Common myeloid progenitor, CD34-positive (primary cell): ENCODE measurements around the gene MACO1.

ENCODE experiments used
- CTCF ChIA-PET: fragments of 350-600 bp; sonication (Branson Sonifier 250); formaldehyde crosslinking; loops from one replicate; lab custom pipeline; 2021; ENCODE audit warnings: antibody characterized with exemption; lab: Charles Lee
- POLR2A ChIA-PET: fragments of 350-600 bp; sonication (Branson Sonifier 250); formaldehyde crosslinking; loops from one replicate; lab custom pipeline; 2021; ENCODE audit warnings: antibody characterized with exemption; lab: Charles Lee
- DNase-seq, 3 donors: peaks; one replicate each; pipeline versions ENCODE4 v3.0.0 to v3.0.0-alpha.2; 2013
- H3K27ac ChIP-seq, 2 experiments: 1 replicate in 1 of 2; 2 replicates in 1 of 2; pipeline ENCODE4 v1.7.0; 2013; ENCODE audit warnings: inconsistent platforms in 2 of 2, low read length in 2 of 2, mild to moderate bottlenecking in 2 of 2, low read depth in 1 of 2, moderate library complexity in 1 of 2; ENCODE audit not compliant: severe bottlenecking in 2 of 2, insufficient read depth in 1 of 2, poor library complexity in 1 of 2
- H3K27me3 ChIP-seq, 5 experiments: replicated peaks in 2 of 5; 1 replicate in 3 of 5; 2 replicates in 2 of 5; pipeline versions ENCODE4 v1.6.1 to v1.7.0; 2013; ENCODE audit warnings: low read length in 4 of 5, mild to moderate bottlenecking in 2 of 5, moderate library complexity in 2 of 5, inconsistent platforms in 1 of 5; ENCODE audit not compliant: insufficient read depth in 5 of 5, control insufficient read depth in 4 of 5
- H3K36me3 ChIP-seq, 4 experiments: 1 replicate in 2 of 4; 2 replicates in 2 of 4; pipeline versions ENCODE4 v1.6.1 to v1.7.0; 2013; ENCODE audit warnings: low read length in 3 of 4, control low read depth in 1 of 4, mild to moderate bottlenecking in 1 of 4; ENCODE audit not compliant: control insufficient read depth in 4 of 4, insufficient read depth in 4 of 4
- H3K4me1 ChIP-seq, 4 experiments: 1 replicate in 3 of 4; 2 replicates in 1 of 4; pipeline versions ENCODE4 v1.6.1 to v1.7.1; 2013; ENCODE audit warnings: low read length in 3 of 4, mild to moderate bottlenecking in 3 of 4, control low read depth in 1 of 4, inconsistent platforms in 1 of 4, moderate library complexity in 1 of 4; ENCODE audit not compliant: control insufficient read depth in 4 of 4, insufficient read depth in 4 of 4; ENCODE audit errors: control extremely low read depth in 1 of 4
- H3K4me3 ChIP-seq, 7 experiments: 1 replicate in 4 of 7; 2 replicates in 3 of 7; pipeline versions ENCODE4 v1.5.1 to v1.7.0; 2013; ENCODE audit warnings: mild to moderate bottlenecking in 7 of 7, low read length in 6 of 7, moderate library complexity in 6 of 7, inconsistent platforms in 2 of 7, low read depth in 2 of 7, control low read depth in 1 of 7; ENCODE audit not compliant: insufficient read depth in 4 of 7, control insufficient read depth in 1 of 7; ENCODE audit errors: extremely low read depth in 1 of 7
- H3K9me3 ChIP-seq, 5 experiments: 1 replicate in 4 of 5; 2 replicates in 1 of 5; pipeline versions ENCODE4 v1.6.1 to v1.7.1; 2013; ENCODE audit warnings: low read length in 4 of 5, mild to moderate bottlenecking in 2 of 5, inconsistent platforms in 1 of 5, low read depth in 1 of 5, moderate library complexity in 1 of 5; ENCODE audit not compliant: control insufficient read depth in 4 of 5, insufficient read depth in 2 of 5; ENCODE audit errors: control extremely low read depth in 1 of 5
- WGBS: methylation state at CpG from one replicate; pipeline ENCODE4 v1.1.5; 2013; ENCODE audit not compliant: insufficient coverage; 5-methylcytosine and 5-hydroxymethylcytosine counted together

MACO1 gene

GRCh38 chr1:25474439-25475047 lies 43.8 kb downstream of the MACO1 start:
- Histone ChIP-seq H3K4me1 (peaks cover 2 to 28% (median 9%) of the 10 kb centered on the region in 4 experiments), H3K9me3 (no peaks in the 10 kb centered on the region), H3K36me3 (peaks cover 0 to 10% (median 3%) of the 10 kb centered on the region in 4 experiments), H3K27ac (no peak overlapping the region), H3K27me3 (no peaks in the 10 kb centered on the region), H3K4me3 (no peak overlapping the region)
- CTCF ChIA-PET = interaction anchor here (1.8 to 3.1 kb wide), 2 partner anchors 11 to 13 kb away, joined by 6 to 20 read pairs; no protein-coding TSS in a partner anchor
- no peak for DNase-seq
- POLR2A ChIA-PET = no interaction called here
- 75% methylated on average over 4 of the region's 5 CpGs for WGBS

GRCh38 chr1:25476186-25477097 lies 45.7 kb downstream of the MACO1 start:
- no peaks in the 10 kb centered on the region for H3K9me3 ChIP-seq
- H3K4me3 ChIP-seq = no peak overlapping the region
- CTCF ChIA-PET = interaction anchor here (1.1 to 3.1 kb wide), 6 partner anchors 8 to 50 kb away, joined by 3 to 20 read pairs (median 4); no protein-coding TSS in a partner anchor
- POLR2A ChIA-PET = no interaction called here
- H3K27ac ChIP-seq = no peak overlapping the region
- H3K36me3 ChIP-seq = peaks cover 0 to 6% (median 2%) of the 10 kb centered on the region in 4 experiments
- 100% methylated on average over 1 of the region's 2 CpGs for WGBS
- DNase-seq = no peak
- no peaks in the 10 kb centered on the region for H3K27me3 ChIP-seq
- peaks cover 2 to 28% (median 9%) of the 10 kb centered on the region in 4 experiments for H3K4me1 ChIP-seq

GRCh38 chr1:25477448-25478034 lies 46.8 kb downstream of the MACO1 start:
- H3K27ac ChIP-seq = peak overlapping the region in 1 of 2 experiments; percentile 27
- peaks cover 2 to 28% (median 9%) of the 10 kb centered on the region in 4 experiments for H3K4me1 ChIP-seq
- H3K36me3 ChIP-seq = peaks cover 0 to 9% (median 3%) of the 10 kb centered on the region in 4 experiments
- peak in 2 of 3 donors; percentile 59 to 64 for DNase-seq
- no peaks in the 10 kb centered on the region for H3K27me3 ChIP-seq
- ChIA-PET CTCF (interaction anchor here (2.3 to 3.1 kb wide), 2 partner anchors 10 to 43 kb away, joined by 7 to 20 read pairs; no protein-coding TSS in a partner anchor), POLR2A (interaction anchor here (0.8 kb wide), 1 partner anchor 20 kb away, joined by 3 read pairs; no protein-coding TSS in a partner anchor)
- no peak overlapping the region for H3K4me3 ChIP-seq
- no peaks in the 10 kb centered on the region for H3K9me3 ChIP-seq
- WGBS = 100% methylated on average over 1 of the region's 1 CpG

- Histone ChIP-seq H3K36me3 (peaks cover 0 to 10% (median 6%) of the 10 kb centered on the region in 4 experiments), H3K9me3 (no peaks in the 10 kb centered on the region), H3K4me3 (no peak overlapping the region), H3K4me1 (peaks cover 2 to 23% (median 9%) of the 10 kb centered on the region in 4 experiments), H3K27me3 (no peaks in the 10 kb centered on the region), H3K27ac (peak overlapping the region in 1 of 2 experiments; percentile 29)
- no peak for DNase-seq
- ChIA-PET CTCF (interaction anchor here (0.7 to 2.3 kb wide), 2 partner anchors 19 to 42 kb away, joined by 4 to 7 read pairs; no protein-coding TSS in a partner anchor), POLR2A (no interaction called here)
These were observed 47.9 kb downstream of the MACO1 start for GRCh38 chr1:25478633-25479032.

- 94% methylated on average over 4 of the region's 5 CpGs for WGBS
- POLR2A ChIA-PET = no interaction called here
- H3K9me3 ChIP-seq = no peaks in the 10 kb centered on the region
- CTCF ChIA-PET = interaction anchor here (0.6 to 1.6 kb wide), 4 partner anchors 9 to 280 kb away, joined by 3 read pairs; no protein-coding TSS in a partner anchor
- H3K36me3 ChIP-seq = peaks cover 3 to 21% (median 8%) of the 10 kb centered on the region in 4 experiments
- no peak overlapping the region for H3K4me3 ChIP-seq
- H3K27ac ChIP-seq = no peak overlapping the region
- no peak for DNase-seq
- peaks cover 11 to 32% (median 20%) of the 10 kb centered on the region in 4 experiments for H3K4me1 ChIP-seq
- H3K27me3 ChIP-seq = no peaks in the 10 kb centered on the region
These were observed 50.9 kb downstream of the MACO1 start for GRCh38 chr1:25481625-25482024.

- no peaks in the 10 kb centered on the region for H3K27me3 ChIP-seq
- WGBS = 100% methylated on average over 1 of the region's 1 CpG
- no peak overlapping the region for H3K4me3 ChIP-seq
- H3K27ac ChIP-seq = no peak overlapping the region
- ChIA-PET CTCF (interaction anchor here (0.9 to 1.6 kb wide), 3 partner anchors 9 to 38 kb away, joined by 3 read pairs; no protein-coding TSS in a partner anchor), POLR2A (no interaction called here)
- peaks cover 11 to 28% (median 18%) of the 10 kb centered on the region in 4 experiments for H3K4me1 ChIP-seq
- peaks cover 3 to 27% (median 9%) of the 10 kb centered on the region in 4 experiments for H3K36me3 ChIP-seq
- DNase-seq = no peak
- no peaks in the 10 kb centered on the region for H3K9me3 ChIP-seq
These were observed 51.5 kb downstream of the MACO1 start for GRCh38 chr1:25482211-25482610.
